IPS-18c (cell line): ENCODE data around the gene TMCO6.
"Not testable (repeated sequence)": the region's sequence is repeated elsewhere in the genome, so short reads cannot be mapped to it uniquely, and the experiment has no call there.

Experiments
- H3K4me3 ChIP-seq: 2 replicates; pipeline ENCODE4 v1.7.0; 2013; ENCODE audit warnings: low read depth, mild to moderate bottlenecking, low read length, moderate library complexity; ENCODE audit not compliant: insufficient read depth
- H3K9me3 ChIP-seq: one replicate; pipeline ENCODE4 v1.6.1; 2013; ENCODE audit warnings: mild to moderate bottlenecking, low read length, moderate library complexity; ENCODE audit not compliant: control insufficient read depth, insufficient read depth

Gene TMCO6

GRCh38 chr5:140658870-140659269 lies 19.6 kb downstream of the TMCO6 start:
- H3K4me3 ChIP-seq: no peak overlapping the region
- H3K9me3 ChIP-seq: no peaks in the 10 kb centered on the region

DNA sequence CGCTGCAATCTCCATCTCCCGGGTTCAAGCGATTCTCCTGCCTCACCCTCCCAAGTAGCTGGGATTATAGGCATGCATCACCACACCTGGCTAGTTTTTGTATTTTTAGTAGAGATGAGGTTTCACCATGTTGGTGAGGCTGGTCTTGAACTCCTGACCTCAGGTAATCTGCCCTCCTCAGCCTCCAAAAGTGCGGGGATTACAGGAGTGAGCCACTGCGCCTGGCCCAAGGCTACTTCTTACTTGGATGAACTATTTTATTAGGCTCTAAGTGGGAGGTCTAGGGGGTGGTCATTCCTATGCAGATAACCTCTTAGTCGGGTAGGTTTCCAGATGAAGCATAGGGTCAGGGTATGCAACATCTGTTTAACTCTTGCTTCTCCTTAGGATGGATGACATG lies 21.1 kb downstream of the TMCO6 start:
- H3K9me3 ChIP-seq, H3K4me3 ChIP-seq: not testable (repeated sequence)

- H3K4me3 ChIP-seq: peak overlapping the region; percentile 95
- no peaks in the 10 kb centered on the region for H3K9me3 ChIP-seq
Observed at GRCh38 chr5:140664030-140664358, 24.7 kb downstream of the TMCO6 start.

- peak within 1 kb of the TSS; percentile 95 for H3K4me3 ChIP-seq
- no peaks in the 10 kb centered on the region for H3K9me3 ChIP-seq
Observed at GRCh38 chr5:140664359-140665119, 25.3 kb downstream of the TMCO6 start, which contains the start of gene WDR55. Gene WDR55 (plus strand): TSS chr5:140664904. CDS start chr5:140664913, 9 bp downstream.

- not testable (repeated sequence) for H3K9me3 ChIP-seq, H3K4me3 ChIP-seq
Observed at GRCh38 chr5:140671035-140671434, 31.8 kb downstream of the TMCO6 start.

DNA sequence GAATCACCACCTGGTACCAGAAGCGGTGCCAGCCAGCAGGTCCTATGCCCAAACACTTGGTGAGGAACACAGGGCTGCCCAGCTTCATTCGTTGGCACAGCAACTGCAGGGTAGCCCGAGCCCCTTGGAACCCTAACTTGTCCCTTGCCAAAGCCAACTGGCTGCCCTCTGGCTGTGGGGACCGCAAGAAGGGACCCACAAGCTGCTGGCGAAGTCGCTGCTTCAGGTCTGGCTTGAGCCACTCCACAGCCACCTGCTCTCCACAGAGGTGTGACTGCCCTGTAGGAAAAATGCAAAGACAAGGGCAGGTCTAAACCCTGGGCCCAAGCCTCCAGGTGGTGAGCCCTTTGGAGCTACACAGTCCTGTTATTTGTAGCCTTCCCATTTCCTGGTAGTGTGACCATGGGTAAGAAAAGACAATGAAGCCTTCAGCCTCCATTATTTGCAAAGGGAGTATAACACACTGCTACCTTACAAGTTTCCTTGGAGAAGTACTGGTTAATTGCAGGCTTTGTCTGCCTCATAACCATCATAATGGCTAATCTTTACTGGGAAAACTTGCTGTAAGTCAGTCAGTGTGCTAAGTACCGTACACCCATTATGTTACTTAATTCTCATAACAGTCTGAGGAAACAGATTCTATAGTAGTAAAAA lies 32.3 kb downstream of the TMCO6 start:
- no peaks in the 10 kb centered on the region for H3K9me3 ChIP-seq
- no peak overlapping the region for H3K4me3 ChIP-seq

DNA sequence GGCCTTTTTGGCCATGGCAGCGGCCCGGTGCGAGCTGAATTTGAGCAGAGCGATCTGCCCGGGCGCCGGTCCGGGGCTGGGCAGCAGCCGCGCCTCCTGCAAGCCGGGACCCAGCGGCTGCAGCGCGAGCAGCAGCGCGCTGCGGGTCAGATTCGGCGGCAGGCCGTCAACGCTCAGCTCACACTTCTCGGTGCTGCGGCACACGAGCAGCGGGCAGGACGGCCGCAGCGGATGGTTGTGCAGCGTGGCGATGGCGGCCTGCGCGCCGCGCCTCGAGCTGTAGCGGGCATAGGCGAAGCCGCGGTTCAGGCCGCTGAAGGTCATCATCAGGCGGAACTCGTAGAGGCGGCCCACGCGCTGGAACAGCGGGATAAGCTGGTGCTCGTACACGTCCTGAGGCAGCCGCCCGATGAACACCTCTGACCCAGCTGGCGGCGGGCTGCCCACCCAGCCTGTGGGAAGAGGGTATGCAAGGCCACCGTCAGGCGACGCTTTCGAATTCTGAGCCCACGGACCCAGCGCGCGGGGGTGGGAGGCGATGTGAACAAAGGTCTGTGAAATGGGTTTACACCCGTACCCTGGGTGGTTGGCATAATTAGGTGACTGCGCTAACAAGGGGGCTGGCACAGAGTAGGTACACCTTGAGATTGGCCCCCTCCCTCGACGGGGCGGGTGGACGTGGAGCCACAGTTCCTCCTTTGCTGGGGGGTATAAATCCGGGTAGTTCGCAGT lies 33.4 kb downstream of the TMCO6 start:
- H3K9me3 ChIP-seq: no peaks in the 10 kb centered on the region
- no peak overlapping the region for H3K4me3 ChIP-seq

- Histone ChIP-seq H3K9me3 (no peaks in the 10 kb centered on the region), H3K4me3 (no peak within 1 kb of the TSS)
Observed at GRCh38 chr5:140673187-140673976, 34.1 kb downstream of the TMCO6 start, which contains the start of gene DND1. Gene DND1 (minus strand): TSS chr5:140673576. CDS start chr5:140673542, 34 bp downstream.

- Histone ChIP-seq H3K9me3 (no peaks in the 10 kb centered on the region), H3K4me3 (no peak overlapping the region)
Observed at GRCh38 chr5:140674211-140674610, 35.0 kb downstream of the TMCO6 start.

DNA sequence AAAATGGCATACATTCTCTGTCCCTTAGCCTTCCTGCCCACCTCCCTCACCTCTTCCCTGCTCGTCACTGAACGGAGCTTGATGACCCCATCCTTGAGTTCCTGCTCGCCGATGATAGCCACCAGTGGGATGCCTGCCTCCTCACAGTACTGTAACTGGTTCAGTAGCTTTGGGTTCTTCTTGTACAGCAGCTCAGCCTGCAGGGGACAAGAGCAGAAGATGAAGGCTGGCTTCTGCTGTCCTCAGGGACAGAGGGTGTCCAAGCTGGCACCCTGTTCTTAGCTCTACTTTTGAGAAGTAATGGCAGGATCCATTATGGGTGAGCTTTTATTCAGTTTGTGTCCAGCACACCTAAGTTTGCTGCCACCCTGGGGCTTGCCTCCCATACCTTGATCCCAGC lies 35.4 kb downstream of the TMCO6 start:
- H3K4me3 ChIP-seq: no peak overlapping the region
- no peaks in the 10 kb centered on the region for H3K9me3 ChIP-seq

DNA sequence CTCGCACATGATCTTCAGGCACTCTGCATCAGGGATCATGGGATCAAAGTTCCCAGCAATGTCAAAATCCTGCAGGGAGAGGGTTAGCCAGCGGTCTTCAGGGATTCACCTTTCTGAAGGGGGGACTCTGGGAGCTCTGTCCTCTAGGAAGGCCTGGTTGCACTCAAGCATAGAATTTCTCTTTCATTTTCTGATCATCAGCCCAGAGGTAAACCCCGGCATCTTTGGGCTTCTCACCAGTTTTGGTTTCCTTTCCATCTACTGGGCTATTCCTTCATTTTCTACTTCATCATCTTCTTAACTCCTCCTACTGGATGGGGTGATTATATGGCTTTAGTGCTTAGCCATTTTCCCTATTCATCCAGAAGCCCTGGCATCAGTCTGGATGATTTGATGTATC lies 38.7 kb downstream of the TMCO6 start:
- Histone ChIP-seq H3K9me3 (peaks cover 2% of the 10 kb centered on the region), H3K4me3 (no peak overlapping the region)

DNA sequence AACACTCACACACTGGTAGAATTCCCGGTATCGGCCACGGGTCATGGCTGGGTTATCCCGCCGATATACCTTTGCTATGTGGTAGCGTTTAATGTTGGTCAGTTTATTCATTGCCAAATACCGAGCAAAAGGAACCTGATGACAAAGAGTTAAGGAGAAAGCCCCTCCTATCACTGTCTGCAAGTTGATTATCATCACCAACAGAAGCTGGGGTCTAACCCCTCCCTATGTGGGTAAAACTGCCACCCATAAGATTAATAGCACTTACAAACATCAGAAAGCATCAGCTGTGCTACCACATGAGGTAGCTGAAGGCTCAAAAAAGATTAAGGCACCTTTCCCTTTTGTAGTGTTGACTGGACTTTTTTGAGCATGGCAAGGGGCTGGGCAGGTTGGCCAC lies 39.7 kb downstream of the TMCO6 start:
- H3K9me3 ChIP-seq: peaks cover 2% of the 10 kb centered on the region
- H3K4me3 ChIP-seq: no peak overlapping the region

- Histone ChIP-seq H3K9me3 (no peaks in the 10 kb centered on the region), H3K4me3 (peak overlapping the region; percentile 99)
Observed at GRCh38 chr5:140690376-140690932, 51.2 kb downstream of the TMCO6 start.

DNA sequence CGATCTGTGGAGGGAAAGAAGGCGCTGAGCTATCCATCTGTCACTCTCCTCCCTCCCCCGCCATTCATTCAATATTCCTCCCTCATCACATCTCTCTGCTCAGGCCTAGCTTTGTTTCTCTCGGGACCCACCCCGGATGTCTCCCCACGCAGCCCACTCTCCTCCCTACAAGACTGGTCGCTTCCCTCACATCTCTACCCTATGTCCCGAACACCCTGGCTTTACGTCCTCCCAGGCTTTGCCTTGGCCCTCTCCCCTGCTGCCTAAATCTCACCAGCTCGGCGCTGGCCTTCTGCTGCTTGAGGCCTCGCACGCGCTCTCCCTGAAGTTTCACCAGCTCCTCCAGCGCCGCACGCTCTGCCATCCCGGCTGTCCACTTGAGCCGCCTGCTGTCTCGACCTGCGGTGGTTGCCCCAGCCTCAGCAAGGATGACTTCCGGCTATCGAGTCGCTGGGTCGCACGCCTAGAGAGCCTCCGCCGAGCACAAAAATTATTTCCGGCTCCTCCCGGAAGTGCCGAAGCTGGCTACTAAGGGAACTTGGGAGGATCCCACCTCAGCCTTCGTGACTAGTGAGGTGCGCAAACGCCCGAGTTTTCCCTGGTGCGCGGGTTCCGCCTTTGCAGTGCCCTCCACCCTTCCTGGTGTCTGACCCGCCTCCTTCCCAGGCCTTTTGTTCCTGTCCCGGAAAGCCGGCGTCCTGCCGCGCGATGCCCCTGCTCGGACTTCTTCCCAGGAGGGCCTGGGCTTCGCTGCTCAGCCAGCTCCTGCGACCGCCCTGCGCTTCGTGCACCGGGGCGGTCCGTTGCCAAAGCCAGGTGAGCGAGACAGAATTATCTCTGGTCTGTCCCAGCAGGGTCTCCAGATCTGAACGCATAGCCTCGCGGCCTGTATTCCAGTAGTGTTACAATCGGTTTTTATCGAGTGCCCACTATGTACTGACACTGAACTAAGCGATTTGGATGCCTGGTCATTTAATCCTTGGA lies 52.0 kb downstream of the TMCO6 start, which contains the start of the genes HARS1 and HARS2:
Gene HARS1, minus strand, starts transcription at position 430 of the 984 bp plus-strand sequence. Its CDS starts 66 bp downstream, at position 364.
Gene HARS2, plus strand, starts transcription at position 515 of the 984 bp plus-strand sequence. Its CDS starts 194 bp downstream, at position 709.
- Histone ChIP-seq H3K9me3 (no peaks in the 10 kb centered on the region), H3K4me3 (peak within 1 kb of the TSS; percentile 99)

DNA sequence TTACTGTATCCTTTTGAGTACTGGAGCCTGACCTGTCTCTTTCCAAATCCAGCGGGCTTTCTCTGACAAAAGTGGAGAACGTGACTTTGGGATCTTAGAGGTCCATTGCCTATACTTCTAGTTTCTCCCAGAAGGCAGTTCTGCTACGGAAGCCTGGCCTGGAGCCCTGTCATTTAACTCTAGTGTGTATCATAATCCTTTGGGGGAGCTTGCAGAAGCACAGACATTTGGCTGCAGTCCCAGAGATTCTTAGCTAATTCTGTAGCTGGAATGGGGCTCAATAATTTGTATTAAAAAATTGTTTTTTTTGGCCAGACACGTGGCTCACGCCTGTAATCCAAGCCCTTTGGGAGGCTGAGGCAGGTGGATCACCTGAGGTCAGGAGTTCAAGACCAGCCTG lies 55.0 kb downstream of the TMCO6 start:
- no peak overlapping the region for H3K4me3 ChIP-seq
- no peaks in the 10 kb centered on the region for H3K9me3 ChIP-seq
